Suprapubic skin (tissue), 4 donors: ENCODE measurements around the gene EPGN. TPM values are rescaled to one million over a fixed set of nuclear protein-coding genes. Genes with fewer than 3 reads are reported as not detected.

Source experiments
- DNase-seq, 2 donors: peaks; one replicate each; pipeline ENCODE4 v3.0.0-alpha.2; 2019; ENCODE audit warnings: low spot score in 2 of 2
- H3K27ac ChIP-seq: fragments of 200-600 bp; sonication (generic); one replicate; pipeline ENCODE4 v1.5.1; 2019
- H3K27me3 ChIP-seq: fragments of 200-600 bp; sonication (generic); one replicate; pipeline ENCODE4 v1.5.1; 2019
- H3K36me3 ChIP-seq: fragments of 200-600 bp; sonication (generic); one replicate; pipeline ENCODE4 v1.5.1; 2019
- H3K4me1 ChIP-seq: fragments of 200-600 bp; sonication (generic); one replicate; pipeline ENCODE4 v1.5.1; 2019
- H3K4me3 ChIP-seq: fragments of 200-600 bp; sonication (generic); one replicate; pipeline ENCODE4 v1.5.1; 2019; ENCODE audit warnings: mild to moderate bottlenecking
- H3K9me3 ChIP-seq: fragments of 200-600 bp; sonication (generic); one replicate; pipeline ENCODE4 v1.5.1; 2019
- CTCF ChIP-seq, 2 donors: fragments of 200-600 bp in 1 of 2; fragments of 450-650 bp in 1 of 2; sonication (generic) in 1 of 2; IDR thresholded peaks; one replicate each; pipeline ENCODE4 v1.5.1; 2016 to 2019; ENCODE audit warnings: antibody characterized with exemption in 2 of 2, mild to moderate bottlenecking in 1 of 2, moderate library complexity in 1 of 2
- EP300 ChIP-seq: sonication (generic); formaldehyde crosslinking; IDR thresholded peaks from one replicate; pipeline ENCODE4 v1.6.1; 2017; ENCODE audit warnings: antibody characterized with exemption
- POLR2A ChIP-seq, 2 donors: fragments of 450-650 bp; IDR thresholded peaks; one replicate each; pipeline ENCODE4 v1.6.1; 2017; ENCODE audit warnings: antibody characterized with exemption in 2 of 2, mild to moderate bottlenecking in 2 of 2, moderate library complexity in 2 of 2
- POLR2AphosphoS5 ChIP-seq, 3 donors: sonication (generic); formaldehyde crosslinking; IDR thresholded peaks; one replicate each; pipeline ENCODE4 v1.6.1; 2017; ENCODE audit warnings: antibody characterized with exemption in 3 of 3
- WGBS: methylation state at CpG from one replicate; pipeline ENCODE4 v1.1.5; 2018; 5-methylcytosine and 5-hydroxymethylcytosine counted together
- total RNA-seq, 4 donors: library from RNA; depleted of rRNA; stranded (reverse); fragments of >200 nt; gene quantifications; one replicate each; pipeline ENCODE4 v1.1.0, GENCODE V29; 2016

EPGN gene
- 10 to 100 TPM in 3 of 4 donors, 1 to 10 TPM in 1; 8.8 to 28.2 (median 16.5) TPM for total RNA-seq

GRCh38 chr4:74308215-74308614, at the start of gene EPGN:
Gene EPGN, plus strand, starts transcription at chr4:74308470. Its CDS starts 64 bp downstream, at chr4:74308534.
- Histone ChIP-seq H3K9me3 (no peaks in the 10 kb centered on the region), H3K4me3 (no peak within 1 kb of the TSS), H3K27me3 (no peaks in the 10 kb centered on the region), H3K4me1 (peaks cover 5% of the 10 kb centered on the region), H3K36me3 (no peaks in the 10 kb centered on the region), H3K27ac (no peak within 1 kb of the TSS)
- TF ChIP-seq POLR2AphosphoS5 (IDR thresholded peaks at IDR 0.05), result no peak
- TF ChIP-seq EP300, result no peak
- TF ChIP-seq CTCF (IDR thresholded peaks at IDR 0.05), result no peak
- TF ChIP-seq POLR2A (IDR thresholded peaks at IDR 0.05), result no peak
- 23% methylated on average over 5 of the region's 5 CpGs for WGBS
- DNase-seq, result no peak

GRCh38 chr4:74258963-74259362, 49.3 kb upstream of the EPGN start:
- H3K4me1 ChIP-seq, result no peaks in the 10 kb centered on the region
- TF ChIP-seq POLR2A (IDR thresholded peaks at IDR 0.05), result no peak
- no peak for TF ChIP-seq EP300
- no peak for TF ChIP-seq CTCF (IDR thresholded peaks at IDR 0.05)
- TF ChIP-seq POLR2AphosphoS5 (IDR thresholded peaks at IDR 0.05), result no peak
- WGBS, result 58% methylated on average over 1 of the region's 1 CpG
- no peak for DNase-seq
- no peak overlapping the region for H3K27ac ChIP-seq
- H3K9me3 ChIP-seq, result no peaks in the 10 kb centered on the region
- no peak overlapping the region for H3K4me3 ChIP-seq
- no peaks in the 10 kb centered on the region for H3K27me3 ChIP-seq
- H3K36me3 ChIP-seq, result no peaks in the 10 kb centered on the region

GRCh38 chr4:74260036-74260435, 48.2 kb upstream of the EPGN start:
- Histone ChIP-seq H3K4me3 (no peak overlapping the region), H3K4me1 (no peaks in the 10 kb centered on the region), H3K9me3 (no peaks in the 10 kb centered on the region), H3K36me3 (no peaks in the 10 kb centered on the region), H3K27ac (no peak overlapping the region), H3K27me3 (no peaks in the 10 kb centered on the region)
- DNase-seq, result no peak
- no peak for TF ChIP-seq CTCF (IDR thresholded peaks at IDR 0.05)
- TF ChIP-seq POLR2A (IDR thresholded peaks at IDR 0.05), result no peak
- no peak for TF ChIP-seq POLR2AphosphoS5 (IDR thresholded peaks at IDR 0.05)
- TF ChIP-seq EP300, result no peak
- whole genome bisulfite sequencing, result 100% methylated on average over 1 of the region's 1 CpG

- H3K9me3 ChIP-seq, result no peaks in the 10 kb centered on the region
- H3K4me1 ChIP-seq, result no peaks in the 10 kb centered on the region
- H3K27ac ChIP-seq, result no peak overlapping the region
- no peak for DNase-seq
- no peak overlapping the region for H3K4me3 ChIP-seq
- TF ChIP-seq POLR2A (IDR thresholded peaks at IDR 0.05) (no peak), CTCF (IDR thresholded peaks at IDR 0.05) (no peak), POLR2AphosphoS5 (IDR thresholded peaks at IDR 0.05) (no peak), EP300 (no peak)
- no peaks in the 10 kb centered on the region for H3K27me3 ChIP-seq
- no peaks in the 10 kb centered on the region for H3K36me3 ChIP-seq
Measured at GRCh38 chr4:74262522-74262921, 45.7 kb upstream of the EPGN start.

- TF ChIP-seq CTCF (IDR thresholded peaks at IDR 0.05) (no peak), POLR2AphosphoS5 (IDR thresholded peaks at IDR 0.05) (no peak), EP300 (no peak)
Measured at GRCh38 chr4:74263551-74263950, 44.7 kb upstream of the EPGN start.

More at GRCh38 chr4:74263551-74263950, 44.7 kb upstream of the EPGN start:
- H3K4me1 ChIP-seq, result no peaks in the 10 kb centered on the region
- no peaks in the 10 kb centered on the region for H3K9me3 ChIP-seq
- DNase-seq, result no peak
- no peak overlapping the region for H3K27ac ChIP-seq
- H3K27me3 ChIP-seq, result no peaks in the 10 kb centered on the region
- H3K4me3 ChIP-seq, result no peak overlapping the region
- H3K36me3 ChIP-seq, result no peaks in the 10 kb centered on the region
